Measurements from ENCODE around the gene TMEM9. TPM values are rescaled to one million over a fixed set of nuclear protein-coding genes. Genes with fewer than 3 reads are reported as not detected.

The TMEM9 gene
- 86.5 and 88.2 TPM in 2 replicates for total RNA-seq
- 109 TPM for polyA plus RNA-seq (2012)

GRCh38 chr1:201154389-201155165, at the start of gene TMEM9:
Gene TMEM9 (minus strand): TSS chr1:201154474. CDS start chr1:201153923, 551 bp downstream.
- DNase-seq (ENCODE audit: low read depth): peak; percentile 97

GRCh38 chr1:201198598-201198997, 44.3 kb upstream of the TMEM9 start:
- DNase-seq (ENCODE audit: low read depth): no peak

- no peak for DNase-seq (ENCODE audit: low read depth)
Observed at GRCh38 chr1:201194046-201194445, 39.8 kb upstream of the TMEM9 start.

- DNase-seq (ENCODE audit: low read depth): peak; percentile 31
Observed at GRCh38 chr1:201192261-201192788, 38.1 kb upstream of the TMEM9 start.

GRCh38 chr1:201191653-201192260, 37.5 kb upstream of the TMEM9 start:
- peak; percentile 41 for DNase-seq (ENCODE audit: low read depth)

GRCh38 chr1:201190624-201191051, 36.4 kb upstream of the TMEM9 start, which contains the start of gene IGFN1:
Gene IGFN1 (plus strand): TSS chr1:201190824. CDS start chr1:201193294, 2,470 bp downstream.
- no peak for DNase-seq (ENCODE audit: low read depth)

GRCh38 chr1:201190005-201190404, 35.7 kb upstream of the TMEM9 start:
- DNase-seq (ENCODE audit: low read depth): no peak

GRCh38 chr1:201189085-201189484, 34.8 kb upstream of the TMEM9 start:
- DNase-seq (ENCODE audit: low read depth): no peak

GRCh38 chr1:201186192-201186591, 31.9 kb upstream of the TMEM9 start:
- no peak for DNase-seq (ENCODE audit: low read depth)

- DNase-seq (ENCODE audit: low read depth): no peak
Observed at GRCh38 chr1:201185527-201186128, 31.4 kb upstream of the TMEM9 start.

GRCh38 chr1:201185123-201185453, 30.8 kb upstream of the TMEM9 start:
- DNase-seq (ENCODE audit: low read depth): no peak

- peak; percentile 53 for DNase-seq (ENCODE audit: low read depth)
Observed at GRCh38 chr1:201184307-201185122, 30.2 kb upstream of the TMEM9 start.

- peak; percentile 82 for DNase-seq (ENCODE audit: low read depth)
Observed at GRCh38 chr1:201183753-201184152, 29.5 kb upstream of the TMEM9 start.

GRCh38 chr1:201183209-201183608, 28.9 kb upstream of the TMEM9 start:
- DNase-seq (ENCODE audit: low read depth): no peak

GRCh38 chr1:201181726-201182125, 27.5 kb upstream of the TMEM9 start:
- no peak for DNase-seq (ENCODE audit: low read depth)

- DNase-seq (ENCODE audit: low read depth): no peak
Observed at GRCh38 chr1:201181323-201181722, 27.0 kb upstream of the TMEM9 start.

- peak; percentile 33 for DNase-seq (ENCODE audit: low read depth)
Observed at GRCh38 chr1:201180901-201181300, 26.6 kb upstream of the TMEM9 start.

- DNase-seq (ENCODE audit: low read depth): no peak
Observed at GRCh38 chr1:201180141-201180540, 25.9 kb upstream of the TMEM9 start.

GRCh38 chr1:201178718-201179117, 24.4 kb upstream of the TMEM9 start:
- DNase-seq (ENCODE audit: low read depth): no peak

- DNase-seq (ENCODE audit: low read depth): no peak
Observed at GRCh38 chr1:201176940-201177339, 22.7 kb upstream of the TMEM9 start.

GRCh38 chr1:201175820-201176500, 21.7 kb upstream of the TMEM9 start:
- DNase-seq (ENCODE audit: low read depth): no peak

Data from myocyte (in vitro differentiated cells).